ENCODE results near the gene SOX30.
"Not testable (repeated sequence)": the region's sequence is repeated elsewhere in the genome, so short reads cannot be mapped to it uniquely, and the experiment has no call there.

The SOX30 gene

GRCh38 chr5:157652377-157652692 is at the start of gene SOX30:
Gene SOX30 (minus strand): TSS chr5:157652438. CDS start chr5:157652078, 360 bp downstream.
- no peak for DNase-seq

GRCh38 chr5:157698674-157699073 is 46.4 kb upstream of the SOX30 start:
- DNase-seq, result not testable (repeated sequence)

GRCh38 chr5:157696154-157696553 is 43.9 kb upstream of the SOX30 start:
- DNase-seq, result not testable (repeated sequence)

- DNase-seq, result not testable (repeated sequence)
Measured at GRCh38 chr5:157693816-157694215, 41.6 kb upstream of the SOX30 start.

GRCh38 chr5:157690690-157691433 is 38.6 kb upstream of the SOX30 start:
- DNase-seq, result no peak

GRCh38 chr5:157689942-157690689 is 37.9 kb upstream of the SOX30 start:
- DNase-seq, result no peak

GRCh38 chr5:157687198-157687554 is 34.9 kb upstream of the SOX30 start:
- DNase-seq, result no peak

- not testable (repeated sequence) for DNase-seq
Measured at GRCh38 chr5:157686276-157687197, 34.3 kb upstream of the SOX30 start.

- no peak for DNase-seq
Measured at GRCh38 chr5:157682257-157682656, 30.0 kb upstream of the SOX30 start.

GRCh38 chr5:157681048-157681447 is 28.8 kb upstream of the SOX30 start:
- DNase-seq, result no peak

- DNase-seq, result no peak
Measured at GRCh38 chr5:157680239-157680638, 28.0 kb upstream of the SOX30 start.

GRCh38 chr5:157679801-157680200 is 27.6 kb upstream of the SOX30 start:
- DNase-seq, result no peak

- no peak for DNase-seq
Measured at GRCh38 chr5:157677931-157678330, 25.7 kb upstream of the SOX30 start.

- not testable (repeated sequence) for DNase-seq
Measured at GRCh38 chr5:157674351-157674750, 22.1 kb upstream of the SOX30 start.

- no peak for DNase-seq
Measured at GRCh38 chr5:157672976-157673375, 20.7 kb upstream of the SOX30 start.

GRCh38 chr5:157671592-157672330 is 19.5 kb upstream of the SOX30 start:
- no peak for DNase-seq

- no peak for DNase-seq
Measured at GRCh38 chr5:157670662-157671591, 18.7 kb upstream of the SOX30 start, which contains the start of gene C5orf52. Gene C5orf52 (plus strand): TSS chr5:157671533. CDS start chr5:157671615, 82 bp downstream.

GRCh38 chr5:157669701-157670097 is 17.5 kb upstream of the SOX30 start:
- no peak for DNase-seq

- no peak for DNase-seq
Measured at GRCh38 chr5:157668356-157668755, 16.1 kb upstream of the SOX30 start.

- no peak for DNase-seq
Measured at GRCh38 chr5:157665467-157666070, 13.3 kb upstream of the SOX30 start.
